GF-D8 (cell line): ENCODE results near the gene PPP2R2D.
"Not testable (repeated sequence)": the region's sequence is repeated elsewhere in the genome, so short reads cannot be mapped to it uniquely, and the experiment has no call there.

ENCODE experiments used
- DNase-seq: peaks from one replicate; lab custom pipeline; 2025; lab: John Stamatoyannopoulos, UW

PPP2R2D gene

GRCh38 chr10:131977323-131978096 lies 76.7 kb downstream of the PPP2R2D start:
- no peak for DNase-seq

- no peak for DNase-seq
Observed at GRCh38 chr10:131978366-131978765, 77.6 kb downstream of the PPP2R2D start.

GRCh38 chr10:131978851-131979250 lies 78.0 kb downstream of the PPP2R2D start:
- DNase-seq: no peak

- DNase-seq: no peak
Observed at GRCh38 chr10:131979336-131979735, 78.5 kb downstream of the PPP2R2D start.

- DNase-seq: no peak
Observed at GRCh38 chr10:131979821-131980270, 79.0 kb downstream of the PPP2R2D start.

- DNase-seq: no peak
Observed at GRCh38 chr10:131980321-131980720, 79.5 kb downstream of the PPP2R2D start.

GRCh38 chr10:131980761-131981428 lies 80.1 kb downstream of the PPP2R2D start:
- no peak for DNase-seq

GRCh38 chr10:131981429-131982184 lies 80.8 kb downstream of the PPP2R2D start, which contains the start of gene BNIP3:
Gene BNIP3, minus strand, starts transcription at chr10:131981923. Its CDS starts 117 bp downstream, at chr10:131981806.
- DNase-seq: peak; percentile 82

GRCh38 chr10:131982185-131982756 lies 81.5 kb downstream of the PPP2R2D start:
- no peak for DNase-seq

GRCh38 chr10:131982796-131983195 lies 82.0 kb downstream of the PPP2R2D start:
- no peak for DNase-seq

- no peak for DNase-seq
Observed at GRCh38 chr10:131983780-131984179, 83.0 kb downstream of the PPP2R2D start.

GRCh38 chr10:131986851-131987250 lies 86.0 kb downstream of the PPP2R2D start:
- not testable (repeated sequence) for DNase-seq

- not testable (repeated sequence) for DNase-seq
Observed at GRCh38 chr10:131987301-131987700, 86.5 kb downstream of the PPP2R2D start.

- not testable (repeated sequence) for DNase-seq
Observed at GRCh38 chr10:131987786-131988185, 87.0 kb downstream of the PPP2R2D start.

GRCh38 chr10:131991726-131992125 lies 90.9 kb downstream of the PPP2R2D start:
- no peak for DNase-seq

GRCh38 chr10:131993275-131993674 lies 92.5 kb downstream of the PPP2R2D start:
- DNase-seq: no peak

GRCh38 chr10:131994435-131994834 lies 93.6 kb downstream of the PPP2R2D start:
- no peak for DNase-seq

GRCh38 chr10:131996466-131997365 lies 95.9 kb downstream of the PPP2R2D start:
- DNase-seq: no peak

GRCh38 chr10:131997366-131998049 lies 96.7 kb downstream of the PPP2R2D start:
- DNase-seq: no peak

- no peak for DNase-seq
Observed at GRCh38 chr10:131998050-131998844, 97.4 kb downstream of the PPP2R2D start.
